NB4 (cell line): Measurements from ENCODE around the gene ZNF587.
A peak's percentile ranks its signal among the peaks of the same experiment; 100 is the strongest.
"Not testable (repeated sequence)": the region's sequence is repeated elsewhere in the genome, so short reads cannot be mapped to it uniquely, and the experiment has no call there.

Source experiments
- DNase-seq: peaks from one replicate; pipeline ENCODE4 v3.0.0; 2010; ENCODE audit warnings: low read depth
- H3K4me3 ChIP-seq: one replicate; pipeline ENCODE4 v1.5.1; 2011; ENCODE audit warnings: mild to moderate bottlenecking, low read depth, low read length, moderate library complexity
- CTCF ChIP-seq: IDR thresholded peaks from one replicate; pipeline ENCODE4 v1.5.1; 2012; ENCODE audit warnings: low read depth, low read length
- MYC ChIP-seq: IDR thresholded peaks from 2 replicates; pipeline ENCODE4 v1.6.1; 2011; ENCODE audit warnings: low read depth, low read length
- POLR2A ChIP-seq: IDR thresholded peaks from 2 replicates; pipeline ENCODE4 v1.6.1; 2011; ENCODE audit warnings: mild to moderate bottlenecking; ENCODE audit not compliant: insufficient read length; ENCODE audit errors: extremely low read depth
- TF ChIP-seq, protein P1 (sequence below): IDR thresholded peaks from 2 replicates; pipeline ENCODE4 v1.6.1; 2011; ENCODE audit warnings: low read depth, low read length

The ZNF587 gene

GRCh38 chr19:57825511-57825910, 24.1 kb upstream of the ZNF587 start:
- TF ChIP-seq, protein P1, sequence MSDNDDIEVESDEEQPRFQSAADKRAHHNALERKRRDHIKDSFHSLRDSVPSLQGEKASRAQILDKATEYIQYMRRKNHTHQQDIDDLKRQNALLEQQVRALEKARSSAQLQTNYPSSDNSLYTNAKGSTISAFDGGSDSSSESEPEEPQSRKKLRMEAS, result no peak
- TF ChIP-seq CTCF (no peak), POLR2A (no peak), MYC (no peak)
- H3K4me3 ChIP-seq, result no peak overlapping the region
- no peak for DNase-seq

GRCh38 chr19:57829316-57829715, 20.3 kb upstream of the ZNF587 start:
- no peak overlapping the region for H3K4me3 ChIP-seq
- no peak for DNase-seq
- TF ChIP-seq, protein P1, result no peak
- TF ChIP-seq POLR2A, result no peak
- TF ChIP-seq MYC, result no peak

DNA sequence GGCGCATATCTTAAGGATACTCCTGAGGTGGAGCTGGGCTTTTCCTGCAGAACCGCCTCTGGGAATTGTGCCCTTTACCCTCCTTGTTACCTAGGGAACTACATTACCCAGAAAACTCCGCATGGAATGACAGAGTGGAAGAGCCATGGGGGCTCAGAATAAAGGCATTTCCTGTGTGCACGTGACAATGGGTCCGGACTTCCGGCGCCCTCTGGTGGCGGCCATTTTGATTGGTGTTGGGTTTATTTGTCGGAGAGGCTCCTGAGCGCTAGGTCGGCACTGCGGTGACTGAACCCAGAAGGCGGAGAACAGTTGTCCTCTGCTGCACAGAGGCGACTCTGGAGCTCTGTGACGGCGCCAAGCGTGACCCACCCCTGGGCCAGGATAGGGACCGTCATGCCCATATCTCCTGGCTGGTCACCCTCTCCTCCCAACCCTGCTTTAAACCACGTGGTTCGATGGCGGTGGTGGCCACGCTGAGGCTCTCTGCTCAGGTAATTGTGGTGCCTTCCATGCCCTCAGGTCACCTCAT, 19.5 kb upstream of the ZNF587 start, which contains the start of gene ZNF587B:
TSS of gene ZNF587B (plus strand) at position 229 of the 532 bp plus-strand sequence. CDS start at position 459, 230 bp downstream.
- TF ChIP-seq, protein P1, result no peak
- no peak for TF ChIP-seq MYC
- no peak for TF ChIP-seq POLR2A
- TF ChIP-seq CTCF, result peak; percentile 26
- peak; percentile 21 for DNase-seq
- no peak within 1 kb of the TSS for H3K4me3 ChIP-seq

GRCh38 chr19:57836991-57837390, 12.7 kb upstream of the ZNF587 start:
- H3K4me3 ChIP-seq, DNase-seq: not testable (repeated sequence)

- not testable (repeated sequence) for DNase-seq, H3K4me3 ChIP-seq
Observed at GRCh38 chr19:57838622-57839191, 11.0 kb upstream of the ZNF587 start.

DNA sequence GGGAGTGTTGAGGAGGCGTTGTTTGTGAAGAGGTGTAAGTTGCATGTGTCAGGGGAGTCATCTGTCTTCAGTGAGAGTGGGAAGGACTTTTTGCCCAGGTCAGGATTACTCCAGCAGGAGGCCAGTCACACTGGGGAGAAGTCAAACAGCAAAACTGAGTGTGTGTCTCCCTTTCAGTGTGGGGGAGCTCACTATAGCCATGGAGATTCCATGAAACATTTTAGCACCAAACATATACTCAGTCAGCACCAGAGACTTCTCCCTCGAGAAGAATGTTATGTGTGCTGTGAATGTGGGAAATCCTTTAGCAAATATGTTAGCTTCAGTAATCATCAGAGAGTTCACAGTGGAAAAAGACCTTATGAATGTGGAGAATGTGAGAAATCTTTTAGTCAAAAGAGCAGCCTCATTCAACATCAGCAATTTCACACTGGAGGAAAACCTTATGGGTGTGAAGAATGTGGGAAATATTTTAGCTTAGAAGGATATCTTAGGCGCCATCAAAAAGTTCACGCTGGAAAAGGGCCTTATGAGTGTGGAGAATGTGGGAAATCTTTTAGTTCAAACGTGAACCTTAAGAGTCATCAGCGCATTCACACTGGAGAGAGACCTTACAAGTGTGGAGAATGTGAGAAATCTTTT, 8.4 kb upstream of the ZNF587 start:
- no peak overlapping the region for H3K4me3 ChIP-seq
- TF ChIP-seq POLR2A (no peak), MYC (no peak), CTCF (no peak)
- TF ChIP-seq, protein P1, result no peak
- no peak for DNase-seq

DNA sequence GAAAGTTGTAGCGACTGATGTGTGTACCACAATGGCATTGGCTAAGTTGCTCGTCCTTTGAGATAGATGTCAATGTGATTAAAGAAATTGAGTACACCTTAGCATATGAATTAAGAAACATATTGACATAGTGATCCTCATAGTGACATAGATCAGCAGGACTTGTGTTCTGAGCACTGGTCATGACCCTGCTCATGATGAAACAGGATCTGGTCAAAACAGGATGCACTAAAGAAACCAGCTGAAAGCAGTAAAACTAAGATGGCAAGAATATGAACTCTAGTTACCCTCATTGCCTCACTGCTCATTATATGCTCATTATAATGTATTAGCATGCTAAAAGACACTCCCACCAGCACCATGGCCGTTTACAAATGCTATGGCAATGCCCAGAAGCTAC, 2.5 kb upstream of the ZNF587 start:
- not testable (repeated sequence) for H3K4me3 ChIP-seq, DNase-seq

GRCh38 chr19:57849162-57849665, 445 bp upstream of the ZNF587 start:
- H3K4me3 ChIP-seq, result peak overlapping the region; percentile 81
- not testable (repeated sequence) for DNase-seq
